GM23338 (cell line): Measurements from ENCODE around the gene TWIST2. TPM values are rescaled to one million over a fixed set of nuclear protein-coding genes. Genes with fewer than 3 reads are reported as not detected.

Source experiments
- ATAC-seq: fragments of 200-7000 bp; cut with Tn5 transposase; 3 replicates; pipeline ENCODE4 v1.9.1; 2020
- DNase-seq: peaks from one replicate; pipeline ENCODE4 v3.0.0-alpha.2; 2015; ENCODE audit warnings: low spot score
- H2AFZ ChIP-seq: fragments of 200-600 bp; sonication (generic); 2 replicates; pipeline ENCODE4 v1.8.0; 2016; ENCODE audit warnings: antibody characterized with exemption, mild to moderate bottlenecking, moderate library complexity
- H3F3A ChIP-seq: fragments of 200-600 bp; sonication (generic); replicated peaks from 2 replicates; pipeline ENCODE4 v1.8.0; 2017; ENCODE audit warnings: antibody characterized with exemption, mixed run types, low read depth
- H3K27ac ChIP-seq: fragments of 200-600 bp; sonication (generic); 2 replicates; pipeline ENCODE4 v1.6.1; 2016; ENCODE audit warnings: low read depth
- H3K27me3 ChIP-seq: fragments of 200-600 bp; sonication (generic); 2 replicates; pipeline ENCODE4 v1.8.0; 2016; ENCODE audit warnings: mild to moderate bottlenecking, mixed run types, moderate library complexity; ENCODE audit not compliant: insufficient read depth
- H3K36me3 ChIP-seq: fragments of 200-600 bp; sonication (generic); 2 replicates; pipeline ENCODE4 v1.8.0; 2016; ENCODE audit warnings: mild to moderate bottlenecking; ENCODE audit not compliant: insufficient read depth
- H3K4me1 ChIP-seq: fragments of 200-600 bp; sonication (generic); 2 replicates; pipeline ENCODE4 v1.8.0; 2016; ENCODE audit warnings: mild to moderate bottlenecking, moderate library complexity; ENCODE audit not compliant: insufficient read depth
- H3K4me2 ChIP-seq: fragments of 200-600 bp; sonication (generic); 2 replicates; pipeline ENCODE4 v1.7.1; 2017; ENCODE audit warnings: mixed run types
- H3K4me3 ChIP-seq: fragments of 200-600 bp; sonication (generic); 2 replicates; pipeline ENCODE4 v1.6.1; 2016; ENCODE audit warnings: mixed run types
- H3K79me2 ChIP-seq: fragments of 200-600 bp; sonication (generic); replicated peaks from 2 replicates; pipeline ENCODE4 v1.8.0; 2017; ENCODE audit warnings: mild to moderate bottlenecking; ENCODE audit not compliant: insufficient read depth
- H3K9me2 ChIP-seq: fragments of 200-600 bp; sonication (generic); 2 replicates; pipeline ENCODE4 v1.8.0; 2017; ENCODE audit not compliant: insufficient read depth
- H4K20me1 ChIP-seq: fragments of 200-600 bp; sonication (generic); replicated peaks from 2 replicates; pipeline ENCODE4 v1.8.0; 2017; ENCODE audit warnings: mild to moderate bottlenecking; ENCODE audit not compliant: insufficient read depth
- H3K27ac Mint-ChIP-seq: 2 replicates; pipeline ENCODE4 v1.8.0; 2020; ENCODE audit warnings: inconsistent platforms, mild to moderate bottlenecking, moderate library complexity, mixed read lengths
- H3K27me3 Mint-ChIP-seq: 3 replicates; pipeline ENCODE4 v1.8.0; 2022; ENCODE audit warnings: low read depth, mild to moderate bottlenecking, moderate library complexity, mixed read lengths, inconsistent platforms; ENCODE audit not compliant: insufficient read depth, poor library complexity
- H3K36me3 Mint-ChIP-seq: 3 replicates; pipeline ENCODE4 v1.8.0; 2021; ENCODE audit warnings: low read depth, mild to moderate bottlenecking, inconsistent platforms, moderate library complexity, mixed read lengths
- H3K4me1 Mint-ChIP-seq: 3 replicates; pipeline ENCODE4 v1.8.0; 2020; ENCODE audit warnings: mild to moderate bottlenecking, inconsistent platforms, mixed read lengths
- H3K4me3 Mint-ChIP-seq: 3 replicates; pipeline ENCODE4 v1.8.0; 2021; ENCODE audit warnings: moderate library complexity, mild to moderate bottlenecking, inconsistent platforms, mixed read lengths
- H3K9me3 Mint-ChIP-seq: 3 replicates; pipeline ENCODE4 v1.8.0; 2020; ENCODE audit warnings: moderate library complexity, mild to moderate bottlenecking, inconsistent platforms, mixed read lengths
- CREB1 ChIP-seq: fragments of 250-450 bp; sonication (Bioruptor Pico); IDR thresholded peaks from 2 replicates; pipeline ENCODE4 v1.5.0; 2020; ENCODE audit warnings: low read depth, mild to moderate bottlenecking, moderate library complexity
- CTCF ChIP-seq, 2 experiments: fragments of 200-600 bp in 1 of 2; sonication (generic) in 1 of 2; conservative IDR thresholded peaks; 2 replicates each; pipeline versions ENCODE4 v1.5.1 to v1.6.1; 2016 to 2017; ENCODE audit warnings: antibody characterized with exemption in 2 of 2, low read depth in 2 of 2, mild to moderate bottlenecking in 2 of 2, moderate library complexity in 1 of 2
- EZH2phosphoT487 ChIP-seq: fragments of 200-600 bp; sonication (generic); IDR thresholded peaks from one replicate; pipeline ENCODE4 v1.8.1; 2018; ENCODE audit warnings: antibody characterized with exemption; ENCODE audit not compliant: unreplicated experiment
- JUNB ChIP-seq: IDR thresholded peaks from one replicate; pipeline ENCODE4 v1.6.1; 2016; ENCODE audit warnings: antibody characterized with exemption; ENCODE audit not compliant: unreplicated experiment
- NANOG ChIP-seq: IDR thresholded peaks from 2 replicates; pipeline ENCODE4 v1.6.1; 2016; ENCODE audit warnings: antibody characterized with exemption, borderline replicate concordance
- POLR2AphosphoS5 ChIP-seq: IDR thresholded peaks from 2 replicates; pipeline ENCODE4 v1.6.1; 2016; ENCODE audit warnings: antibody characterized with exemption, low read depth
- REST ChIP-seq: IDR thresholded peaks from one replicate; pipeline ENCODE4 v1.6.1; 2018; ENCODE audit warnings: antibody characterized with exemption; ENCODE audit not compliant: unreplicated experiment
- ZNF114 ChIP-seq: fragments of 250-450 bp; sonication (Bioruptor Pico); IDR thresholded peaks from 2 replicates; pipeline ENCODE4 v1.5.0; 2020; ENCODE audit warnings: mild to moderate bottlenecking, moderate library complexity
- ZNF331 ChIP-seq: fragments of 250-450 bp; sonication (Bioruptor Pico); IDR thresholded peaks from 2 replicates; pipeline ENCODE4 v1.5.0; 2020; ENCODE audit warnings: low read depth, mild to moderate bottlenecking, moderate library complexity
- polyA plus RNA-seq: library from polyadenylated mRNA; unstranded; fragments of >200 nt; fragmentation: Nextera tagmentation; extraction: Ambion mirVana; gene quantifications from 2 replicates; pipeline ENCODE4 v1.2.1, GENCODE V29; 2016
- total RNA-seq: library from RNA; depleted of rRNA; stranded (reverse); fragments of >200 nt; shearing (Covaris generic); gene quantifications from 2 replicates; pipeline ENCODE4 v1.2.3, GENCODE V29; 2014

The TWIST2 gene
- total and polyA plus RNA-seq, 2 experiments from 2014 or later: 7.0 to 12.5 TPM

- ATAC-seq (no peak), DNase-seq (no peak)
- H2AFZ ChIP-seq: no peak overlapping the region
- peaks cover 36% of the 10 kb centered on the region for H3K9me3 Mint-ChIP-seq
- H3K27ac Mint-ChIP-seq: no peak overlapping the region
- H3K9me2 ChIP-seq: no peaks in the 10 kb centered on the region
- no peak overlapping the region for H3K27ac ChIP-seq
- peaks cover 6% of the 10 kb centered on the region for H3K27me3 Mint-ChIP-seq
- peaks cover 16% of the 10 kb centered on the region for H3K4me1 Mint-ChIP-seq
- no peak overlapping the region for H3K4me2 ChIP-seq
- peaks cover 8% of the 10 kb centered on the region; the same call in 1 of the 2 replicates for H3K4me1 ChIP-seq
- no peak overlapping the region for H3K4me3 Mint-ChIP-seq
- no peaks in the 10 kb centered on the region for H3F3A ChIP-seq
- no peak overlapping the region for H3K4me3 ChIP-seq
- no peaks in the 10 kb centered on the region for H3K79me2 ChIP-seq
- H3K27me3 ChIP-seq: no peaks in the 10 kb centered on the region
- no peaks in the 10 kb centered on the region for H4K20me1 ChIP-seq
- H3K36me3 ChIP-seq: 0 out of 2 replicates have a peak, but pooled peaks cover 3% of the 10 kb centered on the region
- TF ChIP-seq ZNF114: no peak
- TF ChIP-seq REST: no peak
- no peak for TF ChIP-seq CREB1 (CRISPR knock-in tag)
- no peak for TF ChIP-seq JUNB
- no peak for TF ChIP-seq POLR2AphosphoS5
- no peak for TF ChIP-seq NANOG
- no peak for TF ChIP-seq ZNF331 (CRISPR knock-in tag)
- TF ChIP-seq CTCF (conservative IDR thresholded peaks at IDR 0.05; ENCODE audit: low read depth in 2 of 2): no peak
- peaks cover 8% of the 10 kb centered on the region; the same call in 1 of the 3 replicates for H3K36me3 Mint-ChIP-seq
Observed at GRCh38 chr2:238821391-238821790, 26.5 kb upstream of the TWIST2 start.

- Histone ChIP-seq H3F3A (no peaks in the 10 kb centered on the region), H3K27me3 (no peaks in the 10 kb centered on the region), H3K36me3 (0 out of 2 replicates have a peak, but pooled peaks cover 3% of the 10 kb centered on the region), H4K20me1 (no peaks in the 10 kb centered on the region), H2AFZ (no peak overlapping the region), H3K4me3 (no peak overlapping the region), H3K4me1 (peaks cover 8% of the 10 kb centered on the region; the same call in 1 of the 2 replicates), H3K9me2 (no peaks in the 10 kb centered on the region), H3K27ac (no peak overlapping the region), H3K4me2 (no peak overlapping the region), H3K79me2 (no peaks in the 10 kb centered on the region)
- Mint-ChIP-seq H3K36me3 (peaks cover 8% of the 10 kb centered on the region; the same call in 1 of the 3 replicates), H3K27ac (no peak overlapping the region), H3K4me3 (no peak overlapping the region), H3K27me3 (peaks cover 5% of the 10 kb centered on the region), H3K9me3 (peaks cover 36% of the 10 kb centered on the region), H3K4me1 (peaks cover 12% of the 10 kb centered on the region)
- ATAC-seq: no peak
- no peak for DNase-seq
- TF ChIP-seq ZNF114: no peak
- TF ChIP-seq ZNF331 (CRISPR knock-in tag): no peak
- no peak for TF ChIP-seq REST
- no peak for TF ChIP-seq POLR2AphosphoS5
- no peak for TF ChIP-seq CTCF (conservative IDR thresholded peaks at IDR 0.05; ENCODE audit: low read depth in 2 of 2)
- TF ChIP-seq CREB1 (CRISPR knock-in tag): no peak
- no peak for TF ChIP-seq EZH2phosphoT487
- TF ChIP-seq JUNB: no peak
Observed at GRCh38 chr2:238821944-238822670, 25.8 kb upstream of the TWIST2 start.
